Pancreas (tissue), 10 donors: ENCODE measurements around the gene BRS3. TPM values are rescaled to one million over a fixed set of nuclear protein-coding genes. Genes with fewer than 3 reads are reported as not detected.

Source experiments
- ATAC-seq, 4 donors: fragments of 200-7000 bp; cut with Tn5 transposase; one replicate each; pipeline versions ENCODE4 v1.8.0 to v1.9.1; 2020; ENCODE audit warnings: mild to moderate bottlenecking in 4 of 4, moderate library complexity in 4 of 4
- DNase-seq, 6 donors: peaks; one replicate each; pipeline ENCODE4 v3.0.0-alpha.2; 2020
- FAIRE-seq: peaks from 2 replicates; lab custom pipeline; 2012; peaks lifted over from hg19 to GRCh38; lab: Jason Lieb, UNC
- H3K27ac ChIP-seq, 4 donors: fragments of 200-600 bp; sonication (generic); 1 replicate in 3 of 4; 2 replicates in 1 of 4; pipeline versions ENCODE4 v1.5.0 to v1.8.0; 2020
- H3K27me3 ChIP-seq, 4 donors: fragments of 200-600 bp; one replicate each; pipeline ENCODE4 v1.8.0; 2021
- H3K36me3 ChIP-seq, 3 donors: fragments of 200-600 bp; sonication (generic) in 1 of 3; one replicate each; pipeline versions ENCODE4 v1.5.0 to v1.8.0; 2020 to 2021
- H3K4me1 ChIP-seq, 3 donors: fragments of 200-600 bp; one replicate each; pipeline ENCODE4 v1.8.0; 2021
- H3K4me3 ChIP-seq, 4 donors: fragments of 200-600 bp; sonication (generic) in 2 of 4; one replicate each; pipeline versions ENCODE4 v1.5.0 to v1.8.0; 2020 to 2021
- H3K9me3 ChIP-seq, 4 donors: fragments of 200-600 bp; one replicate each; pipeline ENCODE4 v1.8.0; 2021
- CTCF ChIP-seq, 4 donors: fragments of 200-600 bp; sonication (generic) in 3 of 4; IDR thresholded peaks; one replicate each; pipeline versions ENCODE4 v1.5.0 to v1.8.0; 2021; ENCODE audit warnings: antibody characterized with exemption in 4 of 4
- WGBS, 2 donors: extraction: QIAGEN DNeasy Blood & Tissue Kit; methylation state at CpG; one replicate each; pipeline ENCODE4 v1.1.7; 2013; 5-methylcytosine and 5-hydroxymethylcytosine counted together
- intact Hi-C, 3 donors: fragments of 100-400 bp; cut with DNase I; formaldehyde crosslinking; loops; one replicate each; pipeline versions ENCODE4 v1.11.1 to v1.14.2; 2022
- polyA plus RNA-seq, 2 donors: library from polyadenylated mRNA; stranded (reverse); fragments of 200-250 nt; gene quantifications; one replicate each; pipeline ENCODE4 v1.2.3, GENCODE V29; 2013
- total RNA-seq, 6 donors: library from RNA; stranded (reverse); fragmentation: NEBNext Ultra II Directional in 4 of 6; extraction: Animal tissue kit (Norgen Biotek cat#: 25700) in 4 of 6; gene quantifications; one replicate each; pipeline versions ENCODE4 v1.2.1 to v1.2.4, GENCODE V29; 2021 to 2023
- donor health status: healthy with polysubstance abuse.
- donor health status: DM: no; HTN: no; CAD: no; lungs with moderate emphysema.
- donor health status: DM: no; HTN: no; CAD: no.
- donor health status: control.
- donor health status: control.
- donor health status: Bipolar disorder and iron deficiency.
- donor health status: DM: yes; HTN: yes; CAD: no.
- donor health status: DM: no; HTN: no; CAD: no.
- donor health status: DM: no; HTN: no; CAD: no.
- donor health status: DM: yes; HTN: yes; CAD: no.

The BRS3 gene
- total and polyA plus RNA-seq, 8 donors = 0.11 to 0.21 (median 0.14) TPM; not detected in 3

GRCh38 chrX:136473663-136474062 lies 14.1 kb upstream of the BRS3 start:
- DNase-seq = no peak
- H3K4me1 ChIP-seq = no peaks in the 10 kb centered on the region
- H3K4me3 ChIP-seq = no peak overlapping the region
- 60 to 73% methylated on average over 4 of the region's 4 CpGs for WGBS, 2 donors
- FAIRE-seq = no peak
- H3K36me3 ChIP-seq = no peaks in the 10 kb centered on the region
- ATAC-seq = no peak
- TF ChIP-seq CTCF (IDR thresholded peaks at IDR 0.05) = no peak
- H3K27me3 ChIP-seq = no peaks in the 10 kb centered on the region
- no peaks in the 10 kb centered on the region for H3K9me3 ChIP-seq
- no peak overlapping the region for H3K27ac ChIP-seq
- intact Hi-C loops = no loop called here

- Histone ChIP-seq H3K9me3 (no peaks in the 10 kb centered on the region), H3K27ac (no peak overlapping the region), H3K36me3 (no peaks in the 10 kb centered on the region), H3K4me3 (no peak overlapping the region), H3K27me3 (no peaks in the 10 kb centered on the region), H3K4me1 (no peaks in the 10 kb centered on the region)
- ATAC-seq (no peak), FAIRE-seq (no peak), DNase-seq (no peak)
- intact Hi-C loops = no loop called here
- TF ChIP-seq CTCF (IDR thresholded peaks at IDR 0.05) = no peak
- 37 to 69% methylated on average over 3 of the region's 3 CpGs for WGBS, 2 donors
Measured at GRCh38 chrX:136475236-136475635, 12.5 kb upstream of the BRS3 start.

GRCh38 chrX:136476501-136476900 lies 11.2 kb upstream of the BRS3 start:
- no peak overlapping the region for H3K4me3 ChIP-seq
- H3K36me3 ChIP-seq = no peaks in the 10 kb centered on the region
- H3K27ac ChIP-seq = no peak overlapping the region
- ATAC-seq (no peak), DNase-seq (no peak), FAIRE-seq (no peak)
- H3K27me3 ChIP-seq = no peaks in the 10 kb centered on the region
- no peak for TF ChIP-seq CTCF (IDR thresholded peaks at IDR 0.05)
- WGBS, 2 donors = 80 to 81% methylated on average over 2 of the region's 2 CpGs
- intact Hi-C loops = no loop called here
- H3K4me1 ChIP-seq = no peaks in the 10 kb centered on the region
- H3K9me3 ChIP-seq = no peaks in the 10 kb centered on the region

DNA sequence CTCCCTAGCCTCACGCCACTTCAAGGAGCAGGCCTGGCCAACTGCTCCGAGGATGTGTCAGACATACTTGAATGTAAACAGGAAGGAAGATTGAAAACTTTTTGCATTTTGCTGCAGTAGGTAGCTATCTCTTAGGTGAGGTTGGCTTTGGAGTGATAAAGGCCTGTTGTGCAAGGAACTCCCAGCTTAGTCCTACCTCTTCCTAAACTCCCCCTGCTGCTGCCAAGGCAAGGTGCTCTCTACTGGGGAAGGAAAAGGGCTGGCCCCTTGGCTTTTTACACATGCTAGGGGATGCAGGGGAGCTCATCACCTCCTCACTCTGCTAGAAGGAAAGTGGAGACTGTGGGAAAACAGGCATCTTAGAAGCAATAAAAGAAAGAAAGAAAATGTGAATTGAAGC lies 10.7 kb upstream of the BRS3 start:
- H3K27me3 ChIP-seq = no peaks in the 10 kb centered on the region
- 71 to 75% methylated on average over 2 of the region's 2 CpGs for WGBS, 2 donors
- FAIRE-seq = no peak
- intact Hi-C loops = no loop called here
- ATAC-seq = no peak
- H3K4me3 ChIP-seq = no peak overlapping the region
- H3K27ac ChIP-seq = no peak overlapping the region
- no peaks in the 10 kb centered on the region for H3K9me3 ChIP-seq
- no peaks in the 10 kb centered on the region for H3K4me1 ChIP-seq
- DNase-seq = no peak
- H3K36me3 ChIP-seq = no peaks in the 10 kb centered on the region
- TF ChIP-seq CTCF (IDR thresholded peaks at IDR 0.05) = no peak

- no peak for ATAC-seq
- FAIRE-seq = no peak
- H3K36me3 ChIP-seq = no peaks in the 10 kb centered on the region
- H3K4me3 ChIP-seq = no peak overlapping the region
- H3K9me3 ChIP-seq = no peaks in the 10 kb centered on the region
- TF ChIP-seq CTCF (IDR thresholded peaks at IDR 0.05) = no peak
- 17 to 27% methylated on average over 4 of the region's 4 CpGs for WGBS, 2 donors
- no peak overlapping the region for H3K27ac ChIP-seq
- intact Hi-C loops = no loop called here
- peaks cover 0 to 6% (median 0%) of the 10 kb centered on the region in 4 donors for H3K27me3 ChIP-seq
- DNase-seq = no peak
- no peaks in the 10 kb centered on the region for H3K4me1 ChIP-seq
Measured at GRCh38 chrX:136480383-136480782, 7.4 kb upstream of the BRS3 start.
